SK-N-SH (cell line): ENCODE results near the gene TCF12. TPM values are rescaled to one million over a fixed set of nuclear protein-coding genes. Genes with fewer than 3 reads are reported as not detected.

ENCODE experiments used
- CTCF ChIA-PET: fragments of 300-600, 350-600 bp; formaldehyde crosslinking; extraction: SDS; loops from one replicate; lab custom pipeline; 2021; lab: Yijun Ruan, JAX
- POLR2A ChIA-PET: fragments of 350-600 bp; sonication (Branson Sonifier 250); formaldehyde crosslinking; extraction: SDS; loops from one replicate; lab custom pipeline; 2020; ENCODE audit warnings: antibody characterized with exemption, inconsistent platforms; lab: Yijun Ruan, JAX
- DNase-seq: peaks from one replicate; pipeline ENCODE4 v3.0.0; 2012
- H2AFZ ChIP-seq: fragments of 200-600 bp; sonication (generic); 2 replicates; pipeline ENCODE4 v1.8.1; 2016; ENCODE audit warnings: antibody characterized with exemption, mild to moderate bottlenecking, low read depth
- H3F3A ChIP-seq: fragments of 200-600 bp; sonication (generic); replicated peaks from 2 replicates; pipeline ENCODE3; 2016; ENCODE audit warnings: antibody characterized with exemption, mild to moderate bottlenecking; ENCODE audit not compliant: insufficient read depth
- H3K27ac ChIP-seq, 2 experiments: fragments of 200-500 bp in 1 of 2; fragments of 200-600 bp in 1 of 2; sonication (Bioruptor generic) in 1 of 2; sonication (generic), shearing (Covaris generic) in 1 of 2; 2 replicates each; pipeline versions ENCODE4 v1.5.1 to v1.6.1; 2014 to 2016; ENCODE audit warnings: low read depth in 2 of 2, inconsistent platforms in 1 of 2, low read length in 1 of 2, mild to moderate bottlenecking in 1 of 2, mixed read lengths in 1 of 2
- H3K27me3 ChIP-seq: fragments of 200-600 bp; sonication (generic), shearing (Covaris generic); 2 replicates; pipeline ENCODE4 v1.6.1; 2016; ENCODE audit warnings: mixed run types; ENCODE audit not compliant: insufficient read depth
- H3K36me3 ChIP-seq, 2 experiments: fragments of 200-500 bp in 1 of 2; fragments of 200-600 bp in 1 of 2; sonication (Bioruptor generic) in 1 of 2; sonication (generic) in 1 of 2; replicated peaks in 1 of 2; 2 replicates each; pipeline versions ENCODE3 to v1.5.1; 2014 to 2016; ENCODE audit warnings: low read length in 1 of 2, mild to moderate bottlenecking in 1 of 2; ENCODE audit not compliant: insufficient read depth in 2 of 2, control insufficient read depth in 1 of 2
- H3K4me1 ChIP-seq, 2 experiments: fragments of 200-500 bp in 1 of 2; fragments of 200-600 bp in 1 of 2; sonication (Bioruptor generic) in 1 of 2; sonication (generic), shearing (Covaris generic) in 1 of 2; 2 replicates each; pipeline versions ENCODE4 v1.5.1 to v1.6.1; 2014 to 2016; ENCODE audit warnings: low read depth in 1 of 2, low read length in 1 of 2, mixed run types in 1 of 2; ENCODE audit not compliant: insufficient read depth in 2 of 2, control insufficient read depth in 1 of 2
- H3K4me2 ChIP-seq: fragments of 200-600 bp; sonication (generic), shearing (Covaris generic); 2 replicates; pipeline ENCODE4 v1.6.1; 2017; ENCODE audit warnings: mixed run types
- H3K4me3 ChIP-seq, 2 experiments: fragments of 200-500 bp in 1 of 2; fragments of 200-600 bp in 1 of 2; sonication (Bioruptor generic) in 1 of 2; sonication (generic), shearing (Covaris generic) in 1 of 2; 2 replicates each; pipeline versions ENCODE4 v1.5.1 to v1.8.1; 2014 to 2016; ENCODE audit warnings: low read depth in 2 of 2, inconsistent platforms in 1 of 2, low read length in 1 of 2, mild to moderate bottlenecking in 1 of 2, mixed read lengths in 1 of 2, moderate library complexity in 1 of 2
- H3K79me2 ChIP-seq: fragments of 200-600 bp; sonication (generic); 2 replicates; pipeline ENCODE4 v1.8.1; 2017; ENCODE audit warnings: mild to moderate bottlenecking; ENCODE audit not compliant: insufficient read depth
- H3K9ac ChIP-seq: fragments of 200-600 bp; sonication (generic); 2 replicates; pipeline ENCODE4 v1.6.1; 2017; ENCODE audit warnings: mixed run types
- H3K9me2 ChIP-seq: fragments of 200-600 bp; sonication (generic); 2 replicates; pipeline ENCODE4 v1.6.1; 2017; ENCODE audit warnings: mixed run types
- H3K9me3 ChIP-seq: fragments of 200-600 bp; sonication (generic); 2 replicates; pipeline ENCODE4 v1.6.1; 2017; ENCODE audit warnings: mixed run types, mild to moderate bottlenecking, moderate library complexity
- H4K20me1 ChIP-seq: fragments of 200-600 bp; sonication (generic); 2 replicates; pipeline ENCODE4 v1.6.1; 2017; ENCODE audit warnings: mild to moderate bottlenecking, mixed run types; ENCODE audit not compliant: insufficient read depth
- EZH2phosphoT487 ChIP-seq: fragments of 200-600 bp; sonication (generic); IDR thresholded peaks from 2 replicates; pipeline ENCODE4 v1.6.1; 2017; ENCODE audit warnings: low read depth, mixed run types, mild to moderate bottlenecking, antibody characterized with exemption, moderate library complexity, borderline replicate concordance
- FOXJ3 ChIP-seq: sonication (generic); formaldehyde crosslinking; IDR thresholded peaks from 2 replicates; pipeline ENCODE4 v1.5.1; 2020; ENCODE audit warnings: mild to moderate bottlenecking, missing genetic modification reagents
- GABPA ChIP-seq: IDR thresholded peaks from 2 replicates; pipeline ENCODE4 v1.4.0; 2012; ENCODE audit warnings: low read depth, mild to moderate bottlenecking
- GATA2 ChIP-seq: sonication (generic); formaldehyde crosslinking; IDR thresholded peaks from 2 replicates; pipeline ENCODE4 v1.5.0; 2020; ENCODE audit warnings: mild to moderate bottlenecking, missing genetic modification reagents
- JUND ChIP-seq: IDR thresholded peaks from 2 replicates; pipeline ENCODE4 v1.4.0; 2012
- MEF2A ChIP-seq: IDR thresholded peaks from 2 replicates; pipeline ENCODE4 v1.4.0; 2012; ENCODE audit warnings: low read depth, borderline replicate concordance
- POLR2AphosphoS5 ChIP-seq: IDR thresholded peaks from 2 replicates; pipeline ENCODE4 v1.6.1; 2012; ENCODE audit warnings: low read depth, low read length
- SIN3A ChIP-seq: IDR thresholded peaks from 2 replicates; pipeline ENCODE4 v1.6.1; 2012; ENCODE audit warnings: low read depth, mild to moderate bottlenecking, low read length, moderate library complexity, borderline replicate concordance
- USF1 ChIP-seq: IDR thresholded peaks from 2 replicates; pipeline ENCODE4 v1.4.0; 2012; ENCODE audit warnings: low read depth, borderline replicate concordance
- YY1 ChIP-seq: IDR thresholded peaks from 2 replicates; pipeline ENCODE4 v1.4.0; 2012; ENCODE audit warnings: low read depth, mild to moderate bottlenecking
- WGBS: methylation state at CpG from one replicate; pipeline ENCODE4 v1.1.6; 2017; ENCODE audit warnings: low lambda C conversion rate; 5-methylcytosine and 5-hydroxymethylcytosine counted together
- polyA plus RNA-seq, 3 experiments: library from polyadenylated mRNA; depleted of rRNA; stranded (reverse); fragments of >200 nt; gene quantifications; 2 replicates each; pipeline ENCODE4 v1.2.3, GENCODE V29; 2012

The TCF12 gene
- polyA plus RNA-seq, 1 of the 3 experiments (the other 2 are of a cell fraction): 49.6 TPM

GRCh38 chr15:57290826-57291225, 372.4 kb downstream of the TCF12 start:
- no peaks in the 10 kb centered on the region for H4K20me1 ChIP-seq
- no peaks in the 10 kb centered on the region for H3K27me3 ChIP-seq
- peaks cover 33 to 64% of the 10 kb centered on the region in 2 experiments for H3K36me3 ChIP-seq
- H3K4me3 ChIP-seq: no peak overlapping the region
- H3K9me3 ChIP-seq: no peaks in the 10 kb centered on the region
- H3K79me2 ChIP-seq: no peaks in the 10 kb centered on the region; the same call in 1 of the 2 replicates
- DNase-seq: no peak
- POLR2A ChIA-PET: no interaction called here
- H3K9me2 ChIP-seq: no peaks in the 10 kb centered on the region
- CTCF ChIA-PET: interaction anchor here (0.7 to 1.6 kb wide), 2 partner anchors 16 kb away, joined by 4 to 6 read pairs; no protein-coding TSS in a partner anchor
- 95% methylated on average over 4 of the region's 4 CpGs for WGBS
- H3K4me2 ChIP-seq: no peak overlapping the region
- H3K9ac ChIP-seq: no peak overlapping the region
- no peak overlapping the region for H3K27ac ChIP-seq
- H3K4me1 ChIP-seq: no peaks in the 10 kb centered on the region
- TF ChIP-seq USF1: no peak
- no peak for TF ChIP-seq EZH2phosphoT487
- no peak for TF ChIP-seq MEF2A
- TF ChIP-seq FOXJ3 (CRISPR knock-in tag): no peak
- TF ChIP-seq GABPA: no peak
- TF ChIP-seq JUND: no peak
- H2AFZ ChIP-seq: no peak overlapping the region
- peaks cover 18% of the 10 kb centered on the region for H3F3A ChIP-seq

GRCh38 chr15:57296473-57297162, 378.2 kb downstream of the TCF12 start:
- no peaks in the 10 kb centered on the region for H3K9me2 ChIP-seq
- H3K36me3 ChIP-seq: peaks cover 0 to 24% of the 10 kb centered on the region in 2 experiments
- TF ChIP-seq POLR2AphosphoS5: no peak
- no peak for TF ChIP-seq MEF2A
- TF ChIP-seq GATA2: no peak
- H3K4me2 ChIP-seq: no peak overlapping the region
- no peaks in the 10 kb centered on the region; a peak in 1 of 4 replicates for H3K4me1 ChIP-seq
- 93% methylated on average over 8 of the region's 9 CpGs for whole genome bisulfite sequencing
- no peaks in the 10 kb centered on the region for H3K9me3 ChIP-seq
- no peaks in the 10 kb centered on the region for H4K20me1 ChIP-seq
- ChIA-PET CTCF (interaction anchor here (1.8 to 2.2 kb wide), 3 partner anchors 10 to 158 kb away, joined by 4 to 22 read pairs (median 7); no protein-coding TSS in a partner anchor), POLR2A (no interaction called here)
- H3K79me2 ChIP-seq: no peaks in the 10 kb centered on the region; the same call in 1 of the 2 replicates
- no peak for DNase-seq
- H3K27ac ChIP-seq: no peak overlapping the region
- H3K9ac ChIP-seq: no peak overlapping the region
- no peaks in the 10 kb centered on the region for H3K27me3 ChIP-seq
- H2AFZ ChIP-seq: no peak overlapping the region
- peaks cover 14% of the 10 kb centered on the region for H3F3A ChIP-seq
- H3K4me3 ChIP-seq: no peak overlapping the region

GRCh38 chr15:57297163-57297593, 378.7 kb downstream of the TCF12 start:
- no peak for TF ChIP-seq SIN3A
- no peak for TF ChIP-seq POLR2AphosphoS5
- TF ChIP-seq YY1: no peak
- Histone ChIP-seq H3K4me3 (no peak overlapping the region), H2AFZ (no peak overlapping the region), H3K36me3 (peaks cover 0 to 19% of the 10 kb centered on the region in 2 experiments), H4K20me1 (no peaks in the 10 kb centered on the region), H3K4me2 (no peak overlapping the region), H3K9me2 (no peaks in the 10 kb centered on the region), H3K79me2 (no peaks in the 10 kb centered on the region; the same call in 1 of the 2 replicates), H3K4me1 (no peaks in the 10 kb centered on the region; a peak in 1 of 4 replicates), H3K27me3 (no peaks in the 10 kb centered on the region), H3K9ac (no peak overlapping the region), H3F3A (peaks cover 12% of the 10 kb centered on the region), H3K27ac (no peak overlapping the region), H3K9me3 (no peaks in the 10 kb centered on the region)
- 94% methylated on average over 3 of the region's 3 CpGs for WGBS
- POLR2A ChIA-PET: no interaction called here
- no peak for DNase-seq
- CTCF ChIA-PET: interaction anchor here (1.8 to 2.2 kb wide), 3 partner anchors 9 to 159 kb away, joined by 4 to 22 read pairs (median 7); no protein-coding TSS in a partner anchor
